Ovary (tissue), 9 donors: ENCODE results near the gene DEPDC1B. TPM values are rescaled to one million over a fixed set of nuclear protein-coding genes. Genes with fewer than 3 reads are reported as not detected.
"Not testable (repeated sequence)": the region's sequence is repeated elsewhere in the genome, so short reads cannot be mapped to it uniquely, and the experiment has no call there.

Experiments
- DNase-seq, 5 donors: peaks; one replicate each; pipeline ENCODE4 v3.0.0-alpha.2; 2019 to 2020
- H3K27ac ChIP-seq, 2 donors: fragments of 200-600 bp; one replicate each; pipeline versions ENCODE4 v1.5.1 to v1.8.0; 2019 to 2022
- H3K27me3 ChIP-seq: fragments of 200-600 bp; one replicate; pipeline ENCODE4 v1.8.0; 2022
- H3K36me3 ChIP-seq: fragments of 200-600 bp; sonication (generic); one replicate; pipeline ENCODE4 v1.5.1; 2019
- H3K4me1 ChIP-seq: one replicate; pipeline ENCODE4 v1.8.1; 2013; ENCODE audit warnings: mild to moderate bottlenecking, moderate library complexity; ENCODE audit not compliant: insufficient read depth
- H3K4me3 ChIP-seq: fragments of 200-600 bp; sonication (generic); one replicate; pipeline ENCODE4 v1.5.1; 2017
- H3K9me3 ChIP-seq, 2 donors: fragments of 200-600 bp in 1 of 2; sonication (generic) in 1 of 2; one replicate each; pipeline versions ENCODE4 v1.5.1 to v1.8.1; 2013 to 2019; ENCODE audit warnings: mild to moderate bottlenecking in 1 of 2, moderate library complexity in 1 of 2
- EP300 ChIP-seq: sonication (generic); formaldehyde crosslinking; IDR thresholded peaks from one replicate; pipeline ENCODE4 v1.6.1; 2017; ENCODE audit warnings: antibody characterized with exemption
- POLR2A ChIP-seq: fragments of 450-650 bp; IDR thresholded peaks from one replicate; pipeline ENCODE4 v1.6.1; 2017; ENCODE audit warnings: antibody characterized with exemption, mild to moderate bottlenecking, moderate library complexity
- WGBS, 3 donors: extraction: QIAGEN DNeasy Blood & Tissue Kit in 1 of 3; methylation state at CpG; one replicate each; pipeline versions ENCODE4 v1.1.5 to v1.1.7; 2013 to 2017; 5-methylcytosine and 5-hydroxymethylcytosine counted together
- intact Hi-C, 4 donors: fragments of 100-400 bp; cut with DNase I; formaldehyde crosslinking; loops; one replicate each; pipeline versions ENCODE4 v1.11.0 to v1.15.1; 2022 to 2023
- polyA plus RNA-seq, 2 donors: library from polyadenylated mRNA; stranded (reverse); fragments of 200-250 nt in 1 of 2; fragments of 350-450 nt in 1 of 2; fragmentation: Illumina TruSeq in 1 of 2; extraction: RNeasy Lipid Tissue Mini Kit (QIAGEN cat#74804) in 1 of 2; gene quantifications; one replicate each; pipeline ENCODE4 v1.2.3, GENCODE V29; 2013 to 2014
- total RNA-seq, 7 donors: library from RNA; depleted of rRNA in 2 of 7; stranded (reverse); fragments of >200 nt in 2 of 7; fragmentation: NEBNext Ultra II Directional in 3 of 7; extraction: Animal tissue kit (Norgen Biotek cat#: 25700) in 3 of 7; gene quantifications; one replicate each; pipeline versions ENCODE4 v1.1.0 to v1.2.4, GENCODE V29; 2016 to 2023
- TF ChIP-seq, protein P1 (sequence below), 3 donors: fragments of 450-650 bp in 2 of 3; fragments of 200-600 bp in 1 of 3; IDR thresholded peaks; one replicate each; pipeline versions ENCODE4 v1.5.1 to v1.8.0; 2016 to 2022; ENCODE audit warnings: antibody characterized with exemption in 3 of 3, mild to moderate bottlenecking in 1 of 3
- donor health status: DM: no; HTN: no; CAD: no; lungs with moderate emphysema.
- donor health status: DM: no; HTN: no; CAD: no.
- donor health status: Bipolar disorder and iron deficiency.
- donor health status: DM: yes; HTN: yes; CAD: no.
- donor health status: DM: no; HTN: no; CAD: no.
- donor health status: DM: yes; HTN: yes; CAD: no.

The DEPDC1B gene
- total and polyA plus RNA-seq, 9 donors: 0.36 to 1.2 (median 0.65) TPM; not detected in 3

DNA sequence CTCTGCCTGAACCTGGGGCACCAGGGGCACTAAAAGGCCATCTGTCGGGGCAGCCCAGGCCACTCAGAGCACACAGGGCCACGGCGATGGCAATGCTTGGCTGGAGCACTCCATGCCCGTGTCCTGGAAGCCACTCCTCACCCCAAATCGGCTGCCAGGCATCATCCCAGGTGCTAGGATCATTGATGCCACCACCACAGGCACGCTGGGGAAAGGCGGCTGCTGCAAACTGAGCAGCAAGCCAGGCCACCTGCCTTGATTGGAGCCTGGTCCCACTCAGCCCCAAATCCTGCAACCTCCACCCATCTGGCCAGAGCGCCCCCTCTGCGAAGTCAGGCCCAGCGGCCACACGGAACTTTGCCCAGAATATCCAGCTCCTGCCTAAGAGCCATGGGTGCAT, 67.8 kb downstream of the DEPDC1B start:
- no peaks in the 10 kb centered on the region for H3K36me3 ChIP-seq
- no peaks in the 10 kb centered on the region for H3K4me1 ChIP-seq
- H3K27me3 ChIP-seq: no peaks in the 10 kb centered on the region
- H3K9me3 ChIP-seq: no peaks in the 10 kb centered on the region
- intact Hi-C loops: no loop called here
- no peak overlapping the region for H3K27ac ChIP-seq
- WGBS, 3 donors: 95 to 98% (median 97%) methylated on average over 11 of the region's 11 CpGs
- H3K4me3 ChIP-seq: no peak overlapping the region
- DNase-seq: no peak
- no peak for TF ChIP-seq POLR2A

GRCh38 chr5:60630836-60631235, 69.1 kb downstream of the DEPDC1B start:
- Histone ChIP-seq H3K27ac (no peak overlapping the region), H3K4me1 (no peaks in the 10 kb centered on the region), H3K27me3 (no peaks in the 10 kb centered on the region), H3K9me3 (no peaks in the 10 kb centered on the region), H3K36me3 (no peaks in the 10 kb centered on the region), H3K4me3 (no peak overlapping the region)
- DNase-seq: no peak
- intact Hi-C loops: no loop called here
- 99 to 100% (median 100%) methylated on average over 2 of the region's 2 CpGs for WGBS, 3 donors
- TF ChIP-seq EP300: no peak
- no peak for TF ChIP-seq POLR2A
- TF ChIP-seq, protein P1, sequence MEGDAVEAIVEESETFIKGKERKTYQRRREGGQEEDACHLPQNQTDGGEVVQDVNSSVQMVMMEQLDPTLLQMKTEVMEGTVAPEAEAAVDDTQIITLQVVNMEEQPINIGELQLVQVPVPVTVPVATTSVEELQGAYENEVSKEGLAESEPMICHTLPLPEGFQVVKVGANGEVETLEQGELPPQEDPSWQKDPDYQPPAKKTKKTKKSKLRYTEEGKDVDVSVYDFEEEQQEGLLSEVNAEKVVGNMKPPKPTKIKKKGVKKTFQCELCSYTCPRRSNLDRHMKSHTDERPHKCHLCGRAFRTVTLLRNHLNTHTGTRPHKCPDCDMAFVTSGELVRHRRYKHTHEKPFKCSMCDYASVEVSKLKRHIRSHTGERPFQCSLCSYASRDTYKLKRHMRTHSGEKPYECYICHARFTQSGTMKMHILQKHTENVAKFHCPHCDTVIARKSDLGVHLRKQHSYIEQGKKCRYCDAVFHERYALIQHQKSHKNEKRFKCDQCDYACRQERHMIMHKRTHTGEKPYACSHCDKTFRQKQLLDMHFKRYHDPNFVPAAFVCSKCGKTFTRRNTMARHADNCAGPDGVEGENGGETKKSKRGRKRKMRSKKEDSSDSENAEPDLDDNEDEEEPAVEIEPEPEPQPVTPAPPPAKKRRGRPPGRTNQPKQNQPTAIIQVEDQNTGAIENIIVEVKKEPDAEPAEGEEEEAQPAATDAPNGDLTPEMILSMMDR (IDR thresholded peaks at IDR 0.05): no peak

DNA sequence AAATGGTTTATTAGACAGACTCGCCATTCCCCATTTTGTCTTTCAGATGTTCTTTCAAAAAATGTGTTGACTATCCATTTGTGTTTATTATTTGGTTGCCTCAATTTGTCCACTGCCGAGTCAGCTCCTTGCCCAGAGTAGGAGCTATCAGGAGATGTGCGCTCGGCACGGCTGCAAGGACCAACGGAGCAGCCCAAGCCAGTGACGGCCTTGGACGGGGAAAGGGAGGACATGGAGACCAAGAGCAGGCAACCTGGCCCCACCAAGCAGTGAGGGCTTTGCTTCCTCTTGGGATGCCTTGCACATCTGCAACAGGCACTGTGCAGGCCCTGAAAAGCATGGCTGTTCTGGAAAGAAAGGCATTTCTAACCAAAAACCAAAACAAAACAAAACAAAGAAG, 69.8 kb downstream of the DEPDC1B start:
- no peaks in the 10 kb centered on the region for H3K4me1 ChIP-seq
- no peaks in the 10 kb centered on the region for H3K27me3 ChIP-seq
- WGBS, 3 donors: 96 to 99% (median 97%) methylated on average over 8 of the region's 8 CpGs
- no peaks in the 10 kb centered on the region for H3K9me3 ChIP-seq
- DNase-seq: no peak
- intact Hi-C loops: no loop called here
- H3K36me3 ChIP-seq: no peaks in the 10 kb centered on the region
- no peak overlapping the region for H3K4me3 ChIP-seq
- TF ChIP-seq EP300: no peak
- TF ChIP-seq, protein P1 (IDR thresholded peaks at IDR 0.05): no peak
- TF ChIP-seq POLR2A: no peak
- H3K27ac ChIP-seq: no peak overlapping the region

DNA sequence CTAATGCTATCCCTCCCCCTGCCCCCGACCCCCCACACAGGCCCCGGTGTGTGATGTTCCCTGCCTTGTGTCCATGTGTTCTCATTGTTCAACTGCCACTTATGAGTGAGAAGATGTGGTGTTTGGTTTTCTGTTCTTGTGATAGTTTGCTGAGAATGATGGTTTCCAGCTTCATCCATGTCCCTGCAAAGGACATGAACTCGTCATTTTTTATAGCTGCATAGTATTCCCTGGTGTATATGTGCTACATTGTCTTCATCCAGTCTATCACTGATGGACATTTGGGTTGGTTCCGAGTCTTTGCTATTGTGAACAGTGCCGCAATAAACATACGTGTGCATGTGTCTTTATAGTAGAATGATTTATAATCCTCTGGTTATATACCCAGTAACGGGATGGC, 75.1 kb downstream of the DEPDC1B start:
- WGBS, 3 donors: 89 to 97% (median 95%) methylated on average over 7 of the region's 7 CpGs
- DNase-seq, H3K4me3 ChIP-seq: not testable (repeated sequence)

DNA sequence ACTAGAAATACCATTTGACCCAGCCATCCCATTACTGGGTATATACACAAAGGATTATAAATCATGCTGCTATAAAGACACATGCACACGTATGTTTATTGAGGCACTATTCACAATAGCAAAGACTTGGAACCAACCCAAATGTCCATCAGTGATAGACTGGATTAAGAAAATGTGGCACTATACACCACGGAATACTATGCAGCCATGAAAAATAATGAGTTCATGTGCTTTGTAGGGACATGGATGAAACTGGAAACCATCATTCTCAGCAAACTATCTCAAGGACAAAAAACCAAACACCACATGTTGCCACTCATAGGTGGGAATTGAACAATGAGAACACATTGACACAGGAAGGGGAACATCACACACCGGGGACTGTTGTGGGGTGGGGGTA, 79.2 kb downstream of the DEPDC1B start:
- H3K9me3 ChIP-seq, H3K27me3 ChIP-seq, H3K4me1 ChIP-seq, H3K4me3 ChIP-seq, H3K27ac ChIP-seq, H3K36me3 ChIP-seq, DNase-seq, intact Hi-C loops: not testable (repeated sequence)
- 95 to 99% (median 97%) methylated on average over 3 of the region's 3 CpGs for WGBS, 3 donors

More for the DNA sequence above, 75.1 kb downstream of the DEPDC1B start:
- intact Hi-C loops, H3K27me3 ChIP-seq, H3K36me3 ChIP-seq, H3K27ac ChIP-seq, H3K4me1 ChIP-seq, H3K9me3 ChIP-seq: not testable (repeated sequence)

DNA sequence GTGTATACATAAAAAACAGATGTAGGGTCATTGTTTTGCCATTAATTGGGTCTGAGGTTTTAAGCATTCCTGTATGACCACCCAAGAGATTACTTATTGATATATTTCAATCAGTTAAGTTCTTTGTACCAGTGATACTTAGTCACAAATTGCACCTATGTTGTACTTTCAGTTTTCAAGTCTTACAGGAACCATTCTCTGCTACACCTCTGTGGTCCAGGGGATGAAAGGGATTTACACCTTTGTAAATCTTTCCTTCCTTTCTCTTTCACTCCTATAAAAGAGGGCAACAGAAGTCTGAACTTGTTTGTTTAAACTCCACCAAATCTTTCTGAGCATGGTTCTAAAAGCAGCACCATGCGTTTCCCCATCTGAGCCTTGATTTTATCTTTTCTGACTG, 86.1 kb downstream of the DEPDC1B start:
- no peak for DNase-seq
- Histone ChIP-seq H3K36me3 (no peaks in the 10 kb centered on the region), H3K4me3 (no peak overlapping the region), H3K4me1 (no peaks in the 10 kb centered on the region), H3K27ac (no peak overlapping the region), H3K9me3 (peaks cover 0 to 5% of the 10 kb centered on the region in 2 donors), H3K27me3 (no peaks in the 10 kb centered on the region)
- TF ChIP-seq, protein P1 (IDR thresholded peaks at IDR 0.05): no peak
- TF ChIP-seq EP300 (no peak), POLR2A (no peak)
- intact Hi-C loops: no loop called here
- 51 to 70% (median 67%) methylated on average over 1 of the region's 1 CpG for WGBS, 3 donors
